GM12873 (cell line): ENCODE data around the gene FMN2.

Experiments used
- CTCF ChIP-seq: IDR thresholded peaks from 2 replicates; pipeline ENCODE4 v1.5.1; 2012; ENCODE audit warnings: low read depth, mild to moderate bottlenecking, moderate library complexity, low read length, control low read depth; ENCODE audit not compliant: insufficient read depth; ENCODE audit errors: missing control alignments

Gene FMN2

GRCh38 chr1:240104672-240105071, 13.0 kb downstream of the FMN2 start:
- no peak for TF ChIP-seq CTCF

DNA sequence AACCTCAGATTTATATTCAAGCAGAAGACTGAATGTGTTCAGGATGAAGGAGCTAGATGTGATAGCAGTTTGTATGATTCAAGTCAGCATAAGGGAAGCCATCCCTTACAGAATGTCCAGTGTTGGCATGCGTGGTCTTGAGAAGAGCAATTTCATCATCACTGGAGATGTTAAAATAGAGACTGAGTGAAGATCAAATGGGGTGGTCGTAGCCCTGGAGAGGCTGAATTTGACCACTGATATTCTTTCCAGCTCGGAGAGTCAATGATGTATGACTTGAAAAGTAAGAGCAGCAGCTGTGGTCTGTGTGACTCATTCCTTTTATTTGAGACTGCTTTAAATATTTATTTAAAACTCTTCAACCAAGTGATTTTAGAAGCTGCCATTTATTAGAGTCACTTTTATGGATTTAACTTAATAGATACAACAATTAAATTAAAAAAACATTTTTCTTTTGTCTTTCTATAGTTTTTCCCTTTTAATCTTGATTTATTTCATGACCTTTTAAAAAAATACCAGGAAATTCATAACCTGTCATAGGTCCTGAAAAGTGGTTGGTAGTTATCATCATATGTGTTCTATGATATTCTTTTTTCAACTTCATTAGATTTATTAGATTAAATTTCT, 15.5 kb downstream of the FMN2 start:
- TF ChIP-seq CTCF: no peak

DNA sequence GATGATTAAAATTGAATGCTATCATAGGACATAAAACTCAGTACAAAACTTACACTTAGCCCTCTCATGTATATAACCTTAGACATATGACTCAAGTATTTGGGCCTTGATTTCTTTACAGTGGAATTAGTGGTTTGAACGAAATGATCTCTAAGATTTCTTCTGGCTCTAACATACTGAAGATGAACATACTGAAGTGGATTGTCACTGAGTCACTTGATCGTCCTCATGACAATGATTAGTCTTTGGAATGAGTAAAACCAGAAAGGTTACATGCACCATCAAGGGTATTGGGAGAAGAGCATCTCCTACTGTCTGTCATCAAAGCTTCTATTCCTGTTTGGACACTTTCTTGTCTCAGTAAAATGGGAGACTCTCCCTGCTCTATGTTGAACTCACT, 17.4 kb downstream of the FMN2 start:
- TF ChIP-seq CTCF: no peak

DNA sequence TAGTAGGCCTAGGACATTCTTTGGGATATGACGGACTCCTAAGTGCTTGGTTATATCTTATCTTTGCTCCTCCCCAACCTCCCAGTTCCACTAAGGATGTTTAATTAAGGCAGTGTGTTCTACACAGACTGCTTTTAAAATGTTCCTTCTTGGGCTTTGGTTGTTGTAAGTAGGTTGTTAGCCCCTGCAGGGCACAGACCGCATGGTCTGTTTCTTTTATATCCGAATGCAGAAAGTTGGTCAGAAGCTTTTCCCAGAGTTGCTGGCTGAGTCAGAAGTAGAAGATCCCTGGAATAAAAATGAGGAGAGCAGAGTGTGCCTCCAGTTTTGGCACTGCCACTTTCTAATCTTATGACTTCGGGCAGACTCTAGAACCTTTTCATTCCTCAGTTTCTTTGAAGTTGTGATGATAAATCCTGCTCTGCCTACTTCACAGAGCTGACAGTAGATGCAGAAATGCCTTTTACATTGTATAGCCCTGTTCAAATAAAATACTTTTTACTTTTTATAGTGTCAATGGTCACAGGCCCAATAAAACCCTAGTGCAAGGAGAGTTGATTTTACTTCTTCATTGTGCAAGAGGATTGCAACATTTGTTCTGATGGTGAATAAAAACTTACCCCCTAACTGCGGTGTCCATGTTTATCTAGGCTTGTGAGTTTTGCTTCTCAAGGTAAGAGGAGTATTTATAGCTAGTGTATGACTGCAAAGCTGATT, 18.4 kb downstream of the FMN2 start:
- no peak for TF ChIP-seq CTCF

GRCh38 chr1:240111558-240111957, 19.9 kb downstream of the FMN2 start:
- no peak for TF ChIP-seq CTCF

GRCh38 chr1:240114222-240114621, 22.5 kb downstream of the FMN2 start:
- no peak for TF ChIP-seq CTCF

DNA sequence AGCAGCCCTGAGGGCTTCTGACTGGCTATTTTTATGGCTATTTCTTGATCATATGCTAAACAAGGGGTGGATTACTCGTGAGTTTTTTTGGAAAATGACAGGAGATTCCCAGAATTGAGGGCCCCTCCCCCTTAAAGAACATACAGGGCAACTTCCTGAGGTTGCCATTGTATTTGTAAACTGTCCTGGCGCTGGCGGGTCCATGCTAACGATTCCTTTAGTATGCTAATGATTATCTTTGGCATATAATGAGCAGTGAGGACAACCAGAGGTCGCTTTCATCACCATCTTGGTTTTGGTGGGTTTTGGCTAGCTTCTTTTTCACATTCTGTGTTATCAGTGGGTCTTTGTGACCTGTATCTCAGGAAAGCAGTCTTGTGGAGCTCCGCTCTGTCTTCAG, 24.1 kb downstream of the FMN2 start:
- no peak for TF ChIP-seq CTCF
